HEK293T (cell line): ENCODE measurements around the gene OTUB1.

Experiments
- ELF4 ChIP-seq: fragments of 450-650 bp; IDR thresholded peaks from 2 replicates; pipeline ENCODE4 v1.6.1; 2017; ENCODE audit warnings: antibody characterized with exemption
- HDGF ChIP-seq: fragments of 450-650 bp; IDR thresholded peaks from 2 replicates; pipeline ENCODE4 v1.6.1; 2017; ENCODE audit warnings: antibody characterized with exemption, borderline replicate concordance
- L3MBTL2 ChIP-seq: fragments of 450-650 bp; conservative IDR thresholded peaks from 2 replicates; pipeline ENCODE4 v1.6.1; 2016; ENCODE audit warnings: mild to moderate bottlenecking
- NFRKB ChIP-seq: fragments of 450-650 bp; IDR thresholded peaks from 2 replicates; pipeline ENCODE4 v1.6.1; 2016; ENCODE audit warnings: mild to moderate bottlenecking, moderate library complexity
- ZNF384 ChIP-seq: fragments of 450-650 bp; IDR thresholded peaks from 2 replicates; pipeline ENCODE4 v1.6.1; 2016

DNA sequence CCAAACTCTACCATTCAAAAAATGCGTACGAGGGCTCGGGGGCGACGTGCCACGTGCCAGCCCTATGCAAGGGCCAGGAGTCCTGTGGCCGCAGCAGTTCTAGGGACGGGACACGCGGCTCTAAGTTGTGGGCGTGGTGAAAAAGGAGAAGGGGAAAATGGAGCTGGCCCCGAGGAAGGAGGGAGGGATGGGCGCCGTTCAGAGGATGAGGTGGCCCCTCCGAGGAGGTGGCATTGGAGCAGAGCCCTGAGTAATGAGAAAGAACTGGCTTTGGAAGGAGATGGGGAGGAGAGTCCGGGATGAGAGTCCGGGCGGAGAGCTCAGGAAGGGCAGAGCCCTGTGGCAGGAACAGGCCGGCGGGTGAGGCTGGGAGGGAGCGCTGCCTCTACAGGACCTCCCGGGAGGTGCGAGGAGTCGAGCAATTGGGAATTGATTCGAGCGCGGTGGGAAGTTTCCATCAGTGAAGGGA is 21.0 kb downstream of the OTUB1 start:
- TF ChIP-seq ELF4 = no peak
- no peak for TF ChIP-seq ZNF384
- TF ChIP-seq HDGF = no peak
- TF ChIP-seq NFRKB = no peak
- peak; percentile 35 for TF ChIP-seq L3MBTL2
